CD4-positive, alpha-beta T cell (primary cell): ENCODE results near the gene TSPAN15. TPM values are rescaled to one million over a fixed set of nuclear protein-coding genes. Genes with fewer than 3 reads are reported as not detected.

ENCODE experiments used
- ATAC-seq: fragments of 200-7000 bp; cut with Tn5 transposase; one replicate; pipeline ENCODE4 v1.10.0; 2022; ENCODE audit warnings: mild to moderate bottlenecking; ENCODE audit not compliant: poor library complexity
- CTCF ChIA-PET: fragments of 350-600 bp; sonication (Branson Sonifier 250); formaldehyde crosslinking; loops from one replicate; lab custom pipeline; 2021; ENCODE audit warnings: antibody characterized with exemption, inconsistent platforms; lab: Charles Lee
- POLR2A ChIA-PET: fragments of 350-600 bp; sonication (Branson Sonifier 250); formaldehyde crosslinking; loops from one replicate; lab custom pipeline; 2021; ENCODE audit warnings: antibody characterized with exemption, inconsistent platforms; lab: Charles Lee
- DNase-seq, 14 experiments: peaks; one replicate each; pipeline ENCODE4 v3.0.0-alpha.2; 2013 to 2020; ENCODE audit warnings: mixed read lengths in 2 of 14
- H3K27ac ChIP-seq, 2 donors: one replicate each; pipeline versions ENCODE4 v1.5.1 to v1.7.0; 2013; ENCODE audit warnings: low read length in 2 of 2, low read depth in 1 of 2, mild to moderate bottlenecking in 1 of 2
- H3K27me3 ChIP-seq, 2 experiments: 1 replicate in 1 of 2; 2 replicates in 1 of 2; pipeline versions ENCODE4 v1.6.1 to v1.7.0; 2013; ENCODE audit warnings: low read length in 2 of 2, control low read depth in 1 of 2, mild to moderate bottlenecking in 1 of 2, moderate library complexity in 1 of 2; ENCODE audit not compliant: insufficient read depth in 2 of 2, control insufficient read depth in 1 of 2
- H3K36me3 ChIP-seq: one replicate; pipeline ENCODE4 v1.6.1; 2013; ENCODE audit warnings: low read length, control low read depth; ENCODE audit not compliant: insufficient read depth
- H3K4me1 ChIP-seq: one replicate; pipeline ENCODE4 v1.6.1; 2013; ENCODE audit warnings: low read length, control low read depth; ENCODE audit not compliant: insufficient read depth
- H3K4me3 ChIP-seq: one replicate; pipeline ENCODE4 v1.5.1; 2013; ENCODE audit warnings: mild to moderate bottlenecking, low read length, moderate library complexity
- H3K9me3 ChIP-seq, 2 experiments: 1 replicate in 1 of 2; 2 replicates in 1 of 2; pipeline versions ENCODE4 v1.6.1 to v1.7.0; 2013; ENCODE audit warnings: low read length in 2 of 2, mild to moderate bottlenecking in 2 of 2, control low read depth in 1 of 2, moderate library complexity in 1 of 2; ENCODE audit not compliant: control insufficient read depth in 1 of 2, insufficient read depth in 1 of 2
- H3K27ac Mint-ChIP-seq: one replicate; pipeline ENCODE4 v1.8.0; 2020; ENCODE audit warnings: mixed read lengths
- H3K27me3 Mint-ChIP-seq: one replicate; pipeline ENCODE4 v1.8.0; 2021; ENCODE audit warnings: mixed read lengths
- H3K36me3 Mint-ChIP-seq: one replicate; pipeline ENCODE4 v1.8.0; 2021; ENCODE audit warnings: low read depth, mixed read lengths
- H3K4me1 Mint-ChIP-seq: one replicate; pipeline ENCODE4 v1.8.0; 2021; ENCODE audit warnings: low read depth, mixed read lengths
- H3K4me3 Mint-ChIP-seq: one replicate; pipeline ENCODE4 v1.8.0; 2020; ENCODE audit warnings: mild to moderate bottlenecking, mixed read lengths
- H3K9me3 Mint-ChIP-seq: one replicate; pipeline ENCODE4 v1.8.0; 2020; ENCODE audit warnings: mixed read lengths
- intact Hi-C, 2 experiments: fragments of 100-400 bp; cut with DNase I in 1 of 2; cut with micrococcal nuclease in 1 of 2; formaldehyde crosslinking; loops; one replicate each; pipeline versions ENCODE4 v1.15.1 to v1.9.0; 2023 to 2025; cut with DNase I, micrococcal nuclease
- total RNA-seq, 174 experiments: library from RNA in 2 of 174; stranded (reverse) in 2 of 174; gene quantifications; one replicate each; pipeline ENCODE4 v1.2.3 and lab custom pipeline; 2021 to 2026
- TF ChIP-seq, protein P1 (sequence below): fragments of 200-600 bp; IDR thresholded peaks from one replicate; pipeline ENCODE4 v1.8.0; 2022; ENCODE audit warnings: antibody characterized with exemption, mild to moderate bottlenecking

Gene TSPAN15
- total RNA-seq, 2 experiments from 2014 or later = 2.2 to 2.5 TPM

GRCh38 chr10:69403519-69403918 is 47.7 kb upstream of the TSPAN15 start:
- H3K36me3 ChIP-seq = peaks cover 50% of the 10 kb centered on the region
- Mint-ChIP-seq H3K4me3 (no peak overlapping the region), H3K27ac (peak overlapping the region; percentile 39), H3K36me3 (peaks cover 59% of the 10 kb centered on the region), H3K9me3 (no peaks in the 10 kb centered on the region), H3K27me3 (no peaks in the 10 kb centered on the region), H3K4me1 (peaks cover 14% of the 10 kb centered on the region)
- no peak overlapping the region for H3K27ac ChIP-seq
- TF ChIP-seq, protein P1, sequence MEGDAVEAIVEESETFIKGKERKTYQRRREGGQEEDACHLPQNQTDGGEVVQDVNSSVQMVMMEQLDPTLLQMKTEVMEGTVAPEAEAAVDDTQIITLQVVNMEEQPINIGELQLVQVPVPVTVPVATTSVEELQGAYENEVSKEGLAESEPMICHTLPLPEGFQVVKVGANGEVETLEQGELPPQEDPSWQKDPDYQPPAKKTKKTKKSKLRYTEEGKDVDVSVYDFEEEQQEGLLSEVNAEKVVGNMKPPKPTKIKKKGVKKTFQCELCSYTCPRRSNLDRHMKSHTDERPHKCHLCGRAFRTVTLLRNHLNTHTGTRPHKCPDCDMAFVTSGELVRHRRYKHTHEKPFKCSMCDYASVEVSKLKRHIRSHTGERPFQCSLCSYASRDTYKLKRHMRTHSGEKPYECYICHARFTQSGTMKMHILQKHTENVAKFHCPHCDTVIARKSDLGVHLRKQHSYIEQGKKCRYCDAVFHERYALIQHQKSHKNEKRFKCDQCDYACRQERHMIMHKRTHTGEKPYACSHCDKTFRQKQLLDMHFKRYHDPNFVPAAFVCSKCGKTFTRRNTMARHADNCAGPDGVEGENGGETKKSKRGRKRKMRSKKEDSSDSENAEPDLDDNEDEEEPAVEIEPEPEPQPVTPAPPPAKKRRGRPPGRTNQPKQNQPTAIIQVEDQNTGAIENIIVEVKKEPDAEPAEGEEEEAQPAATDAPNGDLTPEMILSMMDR = no peak
- H3K9me3 ChIP-seq = no peaks in the 10 kb centered on the region
- no peak overlapping the region for H3K4me3 ChIP-seq
- no peak for DNase-seq
- POLR2A ChIA-PET = interaction anchor here (0.6 kb wide), 1 partner anchor 252 kb away, joined by 3 read pairs; no protein-coding TSS in a partner anchor
- CTCF ChIA-PET = interaction anchor here (1.9 kb wide), 1 partner anchor 11 kb away, joined by 6 read pairs; no protein-coding TSS in a partner anchor
- peaks cover 11% of the 10 kb centered on the region for H3K4me1 ChIP-seq
- intact Hi-C loops = no loop called here
- no peak for ATAC-seq
- H3K27me3 ChIP-seq = no peaks in the 10 kb centered on the region

- H3K4me3 Mint-ChIP-seq = no peak overlapping the region
- H3K9me3 Mint-ChIP-seq = no peaks in the 10 kb centered on the region
- Histone ChIP-seq H3K27ac (no peak overlapping the region), H3K4me1 (peaks cover 18% of the 10 kb centered on the region), H3K27me3 (no peaks in the 10 kb centered on the region), H3K36me3 (peaks cover 39% of the 10 kb centered on the region), H3K4me3 (no peak overlapping the region), H3K9me3 (no peaks in the 10 kb centered on the region)
- ChIA-PET CTCF (interaction anchor here (0.9 to 1.9 kb wide), 2 partner anchors 8 to 12 kb away, joined by 3 to 6 read pairs; no protein-coding TSS in a partner anchor), POLR2A (no interaction called here)
- peaks cover 47% of the 10 kb centered on the region for H3K36me3 Mint-ChIP-seq
- H3K4me1 Mint-ChIP-seq = peaks cover 24% of the 10 kb centered on the region
- H3K27me3 Mint-ChIP-seq = no peaks in the 10 kb centered on the region
- intact Hi-C loops = loop anchor here (5.0 kb wide), 3 partner anchors 87 to 277 kb away; no protein-coding TSS in a partner anchor
- DNase-seq = no peak
- TF ChIP-seq, protein P1 = no peak
- ATAC-seq = no peak
- H3K27ac Mint-ChIP-seq = peak overlapping the region; percentile 12
These were observed 46.5 kb upstream of the TSPAN15 start for GRCh38 chr10:69404786-69405185.

- H3K9me3 ChIP-seq = no peaks in the 10 kb centered on the region
- Mint-ChIP-seq H3K9me3 (no peaks in the 10 kb centered on the region), H3K27me3 (no peaks in the 10 kb centered on the region), H3K4me1 (peaks cover 24% of the 10 kb centered on the region), H3K36me3 (peaks cover 42% of the 10 kb centered on the region), H3K27ac (peak overlapping the region; percentile 12), H3K4me3 (no peak overlapping the region)
- intact Hi-C loops = loop anchor here (5.0 kb wide), 3 partner anchors 88 to 278 kb away; no protein-coding TSS in a partner anchor
- no peak overlapping the region for H3K4me3 ChIP-seq
- POLR2A ChIA-PET = no interaction called here
- ATAC-seq (no peak), DNase-seq (no peak)
- H3K36me3 ChIP-seq = peaks cover 35% of the 10 kb centered on the region
- TF ChIP-seq, protein P1 = no peak
- H3K27me3 ChIP-seq = no peaks in the 10 kb centered on the region
- peaks cover 21% of the 10 kb centered on the region for H3K4me1 ChIP-seq
- CTCF ChIA-PET = no interaction called here
- no peak overlapping the region for H3K27ac ChIP-seq
These were observed 46.0 kb upstream of the TSPAN15 start for GRCh38 chr10:69405221-69405620.
